MCF 10A (cell line): ENCODE measurements around the gene C2CD3. TPM values are rescaled to one million over a fixed set of nuclear protein-coding genes. Genes with fewer than 3 reads are reported as not detected.
"Not testable (repeated sequence)": the region's sequence is repeated elsewhere in the genome, so short reads cannot be mapped to it uniquely, and the experiment has no call there.

Experiments
- BruUV-seq: library from RNA; stranded (reverse); fragments of 400-500 nt; replicated peaks from 2 replicates; lab custom pipeline; 2021; lab: Mats Ljungman, UMichigan
- CTCF ChIA-PET: fragments of 300-600 bp; sonication (Branson Sonifier 250); formaldehyde crosslinking; extraction: SDS; loops from one replicate; lab custom pipeline; 2021; ENCODE audit warnings: antibody characterized with exemption, inconsistent platforms; lab: Yijun Ruan, JAX
- POLR2A ChIA-PET: fragments of 300-600, 350-650 bp; sonication (Branson Sonifier 250); formaldehyde crosslinking; extraction: SDS; loops from one replicate; lab custom pipeline; 2020; ENCODE audit warnings: antibody characterized with exemption, inconsistent platforms; lab: Yijun Ruan, JAX
- DNase-seq: peaks from one replicate; pipeline ENCODE4 v3.0.0-alpha.2; 2018; ENCODE audit not compliant: unreplicated experiment
- H3K27ac Mint-ChIP-seq: one replicate; pipeline ENCODE4 v1.8.0; 2022; ENCODE audit warnings: mild to moderate bottlenecking, low read depth, mixed read lengths; ENCODE audit not compliant: unreplicated experiment
- H3K27me3 Mint-ChIP-seq: one replicate; pipeline ENCODE4 v1.8.0; 2022; ENCODE audit warnings: mixed read lengths; ENCODE audit not compliant: insufficient read depth, unreplicated experiment
- H3K36me3 Mint-ChIP-seq: one replicate; pipeline ENCODE4 v1.8.0; 2022; ENCODE audit warnings: mild to moderate bottlenecking, moderate library complexity, mixed read lengths; ENCODE audit not compliant: insufficient read depth, unreplicated experiment
- H3K4me1 Mint-ChIP-seq: one replicate; pipeline ENCODE4 v1.8.0; 2022; ENCODE audit warnings: mixed read lengths; ENCODE audit not compliant: insufficient read depth, unreplicated experiment
- H3K4me3 Mint-ChIP-seq: one replicate; pipeline ENCODE4 v1.8.0; 2022; ENCODE audit warnings: mild to moderate bottlenecking, moderate library complexity, mixed read lengths; ENCODE audit not compliant: unreplicated experiment
- H3K9me3 Mint-ChIP-seq: one replicate; pipeline ENCODE4 v1.8.0; 2022; ENCODE audit warnings: mixed read lengths; ENCODE audit not compliant: unreplicated experiment
- intact Hi-C: fragments of 100-400 bp; cut with micrococcal nuclease; formaldehyde crosslinking; loops from 2 replicates; pipeline ENCODE4 v1.14.1; 2022
- total RNA-seq: library from RNA; stranded (reverse); gene quantifications from 2 replicates; pipeline ENCODE4 v1.2.3, GENCODE V29; 2022
- TF ChIP-seq, protein P1 (sequence below): fragments of 200-600 bp; IDR thresholded peaks from one replicate; pipeline ENCODE4 v1.8.0; 2022; ENCODE audit warnings: antibody characterized with exemption, mild to moderate bottlenecking; ENCODE audit not compliant: unreplicated experiment

C2CD3 gene
- total RNA-seq, 1 experiment from 2014 or later = 18.7 TPM

DNA sequence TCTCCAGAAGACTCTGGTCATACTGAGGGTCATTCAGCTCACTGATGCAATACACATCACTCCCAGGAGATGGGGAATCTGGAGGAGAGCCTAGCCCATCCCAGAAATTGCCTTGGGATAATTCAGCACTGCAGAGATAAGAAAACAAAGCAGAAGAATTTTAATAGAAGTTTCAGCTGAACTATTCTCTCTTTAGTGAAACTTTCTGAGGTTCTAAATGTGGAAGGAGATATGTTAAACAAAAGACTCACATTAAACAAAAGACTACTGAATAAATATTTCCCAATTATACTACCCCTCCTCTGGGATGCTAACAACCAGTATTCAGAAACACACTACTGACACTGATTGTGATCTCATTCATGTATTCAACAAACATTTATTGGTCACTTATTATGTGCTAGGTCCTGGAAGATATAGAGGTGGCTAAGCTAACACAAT lies 47.8 kb downstream of the C2CD3 start:
- H3K27me3 Mint-ChIP-seq = no peaks in the 10 kb centered on the region
- ChIA-PET POLR2A (interaction anchor here (0.8 kb wide), 2 partner anchors 11 to 13 kb away, joined by 3 read pairs; no protein-coding TSS in a partner anchor), CTCF (no interaction called here)
- DNase-seq = no peak
- peaks cover 24% of the 10 kb centered on the region for H3K36me3 Mint-ChIP-seq
- H3K9me3 Mint-ChIP-seq = no peaks in the 10 kb centered on the region
- peaks cover 6% of the 10 kb centered on the region for H3K4me1 Mint-ChIP-seq
- no peak overlapping the region for H3K27ac Mint-ChIP-seq
- H3K4me3 Mint-ChIP-seq = no peak overlapping the region
- no TSS peak for BruUV-seq
- TF ChIP-seq, protein P1, sequence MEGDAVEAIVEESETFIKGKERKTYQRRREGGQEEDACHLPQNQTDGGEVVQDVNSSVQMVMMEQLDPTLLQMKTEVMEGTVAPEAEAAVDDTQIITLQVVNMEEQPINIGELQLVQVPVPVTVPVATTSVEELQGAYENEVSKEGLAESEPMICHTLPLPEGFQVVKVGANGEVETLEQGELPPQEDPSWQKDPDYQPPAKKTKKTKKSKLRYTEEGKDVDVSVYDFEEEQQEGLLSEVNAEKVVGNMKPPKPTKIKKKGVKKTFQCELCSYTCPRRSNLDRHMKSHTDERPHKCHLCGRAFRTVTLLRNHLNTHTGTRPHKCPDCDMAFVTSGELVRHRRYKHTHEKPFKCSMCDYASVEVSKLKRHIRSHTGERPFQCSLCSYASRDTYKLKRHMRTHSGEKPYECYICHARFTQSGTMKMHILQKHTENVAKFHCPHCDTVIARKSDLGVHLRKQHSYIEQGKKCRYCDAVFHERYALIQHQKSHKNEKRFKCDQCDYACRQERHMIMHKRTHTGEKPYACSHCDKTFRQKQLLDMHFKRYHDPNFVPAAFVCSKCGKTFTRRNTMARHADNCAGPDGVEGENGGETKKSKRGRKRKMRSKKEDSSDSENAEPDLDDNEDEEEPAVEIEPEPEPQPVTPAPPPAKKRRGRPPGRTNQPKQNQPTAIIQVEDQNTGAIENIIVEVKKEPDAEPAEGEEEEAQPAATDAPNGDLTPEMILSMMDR = no peak
- intact Hi-C loops = no loop called here

DNA sequence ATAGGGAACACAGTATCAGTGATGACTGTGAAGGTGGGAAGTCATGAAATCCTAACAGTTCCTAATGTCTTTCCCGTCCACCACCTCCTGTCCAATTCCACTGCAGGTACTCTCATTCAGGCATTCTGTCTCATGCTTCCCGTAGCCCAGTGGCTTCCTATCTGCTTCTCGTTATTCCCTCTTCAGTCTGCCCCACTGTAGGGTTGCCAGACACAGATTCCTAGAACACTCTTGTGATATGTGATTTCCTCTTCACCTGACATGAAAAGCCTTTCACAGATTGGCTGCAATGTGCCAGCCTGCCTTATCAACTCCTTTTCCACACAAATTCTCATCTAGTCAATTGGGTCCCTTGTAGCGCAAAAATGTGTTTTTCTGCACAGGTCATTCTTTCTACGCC lies 49.0 kb downstream of the C2CD3 start:
- H3K27ac Mint-ChIP-seq = no peak overlapping the region
- no peak for DNase-seq
- intact Hi-C loops = no loop called here
- no peaks in the 10 kb centered on the region for H3K9me3 Mint-ChIP-seq
- CTCF ChIA-PET = no interaction called here
- TF ChIP-seq, protein P1 = no peak
- POLR2A ChIA-PET = interaction anchor here (0.7 kb wide), 1 partner anchor 13 kb away, joined by 3 read pairs; no protein-coding TSS in a partner anchor
- no peaks in the 10 kb centered on the region for H3K27me3 Mint-ChIP-seq
- peaks cover 28% of the 10 kb centered on the region for H3K36me3 Mint-ChIP-seq
- no TSS peak for BruUV-seq
- peaks cover 6% of the 10 kb centered on the region for H3K4me1 Mint-ChIP-seq
- no peak overlapping the region for H3K4me3 Mint-ChIP-seq

DNA sequence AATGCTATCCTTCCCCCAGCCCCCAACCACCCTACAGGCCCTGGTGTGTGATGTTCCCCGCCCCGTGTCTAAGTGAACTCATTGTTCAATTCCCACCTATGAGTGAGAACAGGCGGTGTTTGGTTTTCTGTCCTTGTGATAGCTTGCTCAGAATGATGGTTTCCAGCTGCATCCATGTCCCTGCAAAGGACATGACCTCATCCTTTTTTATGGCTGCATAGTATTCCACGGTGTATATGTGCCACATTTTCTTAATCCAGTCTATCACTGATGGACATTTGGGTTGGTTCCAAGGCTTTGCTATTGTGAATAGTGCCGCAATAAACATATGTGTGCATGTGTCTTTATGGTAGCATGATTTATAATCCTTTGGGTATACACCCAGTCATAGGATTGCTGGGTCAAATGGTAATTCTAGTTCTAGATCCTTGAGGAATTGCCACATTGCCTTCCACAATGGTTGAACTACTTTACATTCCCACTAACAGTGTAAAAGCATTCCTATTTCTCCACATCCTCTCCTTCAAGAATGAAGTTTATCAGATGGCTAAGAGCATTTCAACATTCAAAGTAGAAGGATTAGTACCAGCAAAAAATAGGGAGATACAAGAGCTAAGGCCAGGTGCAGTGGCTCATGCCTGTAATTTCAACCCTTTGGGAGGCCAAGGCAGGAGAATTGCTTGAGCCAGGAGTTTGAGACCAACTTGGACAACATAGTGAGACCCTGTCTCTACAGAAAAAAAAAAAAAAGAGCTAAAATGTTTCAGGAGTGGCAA lies 50.4 kb downstream of the C2CD3 start:
- H3K36me3 Mint-ChIP-seq = peaks cover 28% of the 10 kb centered on the region
- H3K27ac Mint-ChIP-seq, DNase-seq, H3K4me3 Mint-ChIP-seq, BruUV-seq, H3K27me3 Mint-ChIP-seq, H3K9me3 Mint-ChIP-seq, H3K4me1 Mint-ChIP-seq, CTCF ChIA-PET, intact Hi-C loops: not testable (repeated sequence)
- POLR2A ChIA-PET = interaction anchor here (0.6 kb wide), 1 partner anchor 17 kb away, joined by 3 read pairs; no protein-coding TSS in a partner anchor

DNA sequence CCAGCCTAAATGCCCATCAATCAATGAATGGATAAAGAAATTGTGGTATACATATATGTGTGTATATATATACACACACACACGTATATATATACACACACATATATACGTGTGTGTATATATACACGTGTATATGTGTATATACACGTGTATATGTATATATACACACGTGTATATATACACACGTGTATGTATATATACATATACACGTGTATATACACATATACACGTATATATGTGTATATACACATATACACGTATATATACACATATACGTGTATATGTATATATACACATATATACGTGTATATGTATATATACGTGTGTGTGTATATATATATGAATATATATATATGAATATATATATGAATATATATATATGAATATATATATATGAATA lies 54.1 kb downstream of the C2CD3 start:
- ChIA-PET POLR2A (no interaction called here), CTCF (interaction anchor here (0.6 kb wide), 1 partner anchor 49 kb away, joined by 3 read pairs; no protein-coding TSS in a partner anchor)
- intact Hi-C loops = no loop called here
- no TSS peak for BruUV-seq
- Mint-ChIP-seq H3K4me3 (no peak overlapping the region), H3K9me3 (no peaks in the 10 kb centered on the region), H3K36me3 (peaks cover 56% of the 10 kb centered on the region), H3K27ac (no peak overlapping the region), H3K4me1 (no peaks in the 10 kb centered on the region), H3K27me3 (no peaks in the 10 kb centered on the region)
- TF ChIP-seq, protein P1 = no peak
- no peak for DNase-seq
